H1 (cell line): ENCODE measurements around the gene HELZ2. TPM values are rescaled to one million over a fixed set of nuclear protein-coding genes. Genes with fewer than 3 reads are reported as not detected.

Experiments used
- CBX5 ChIP-seq: fragments of 300-800, 300-1000 bp; sonication (generic); IDR thresholded peaks from 2 replicates; pipeline ENCODE4 v1.7.1; 2016; ENCODE audit warnings: antibody characterized with exemption, low read length, low read depth
- CHD2 ChIP-seq: IDR thresholded peaks from 2 replicates; pipeline ENCODE4 v1.6.1; 2012; ENCODE audit warnings: low read length, improper control_type of control experiment
- GTF2F1 ChIP-seq: IDR thresholded peaks from 2 replicates; pipeline ENCODE4 v1.6.1; 2012; ENCODE audit warnings: low read depth, low read length, improper control_type of control experiment, borderline replicate concordance
- HDAC6 ChIP-seq: IDR thresholded peaks from one replicate; pipeline ENCODE4 v1.7.1; 2012; ENCODE audit warnings: low read depth, mild to moderate bottlenecking, inconsistent platforms, low read length, moderate library complexity
- JUN ChIP-seq: IDR thresholded peaks from 2 replicates; pipeline ENCODE4 v1.6.1; 2011; ENCODE audit warnings: low read depth, mild to moderate bottlenecking, improper control_type of control experiment, low read length
- SIN3A ChIP-seq, 2 experiments: IDR thresholded peaks in 1 of 2; conservative IDR thresholded peaks in 1 of 2; 2 replicates each; pipeline ENCODE4 v1.6.1; 2011 to 2012; ENCODE audit warnings: low read length in 2 of 2, improper control_type of control experiment in 1 of 2, low read depth in 1 of 2, mild to moderate bottlenecking in 1 of 2
- SP1 ChIP-seq: IDR thresholded peaks from 2 replicates; pipeline ENCODE4 v1.6.1; 2011; ENCODE audit warnings: low read depth, low read length
- TAF1 ChIP-seq: IDR thresholded peaks from 2 replicates; pipeline ENCODE4 v1.6.1; 2011; ENCODE audit warnings: mild to moderate bottlenecking, low read depth, low read length
- polyA plus RNA-seq, 7 experiments: library from polyadenylated mRNA; depleted of rRNA in 3 of 7; stranded (reverse) in 5 of 7; unstranded in 2 of 7; fragments of >200 nt in 5 of 7; fragments of 200-250 nt in 2 of 7; gene quantifications; 1 replicate in 5 of 7; 2 replicates in 1 of 7; 4 replicates in 1 of 7; pipeline versions ENCODE4 v1.2.1 to v1.2.3, GENCODE V29; 2011 to 2013; ENCODE audit warnings: missing spikeins in 2 of 7, mixed read lengths in 2 of 7
- total RNA-seq: library from RNA; stranded (reverse); fragmentation: NEBNext Ultra II Directional; extraction: Animal tissue kit (Norgen Biotek cat#: 25700); gene quantifications from 2 replicates; pipeline ENCODE4 v1.2.1, GENCODE V29; 2021
- TF ChIP-seq, protein P1 (sequence below): fragments of 300-600 bp; sonication (generic); IDR thresholded peaks from 2 replicates; pipeline ENCODE4 v1.7.1; 2012; ENCODE audit warnings: low read length, moderate library complexity, mild to moderate bottlenecking, inconsistent platforms; ENCODE audit not compliant: insufficient replicate concordance
- TF ChIP-seq, protein P2 (sequence below): IDR thresholded peaks from 2 replicates; pipeline ENCODE4 v1.6.1; 2011; ENCODE audit warnings: low read length, improper control_type of control experiment

HELZ2 gene
- total and polyA plus RNA-seq, 2 of the 8 experiments (the other 6 are each of a cell fraction or from before 2014, with no cell fraction given): 7.9 to 17.5 TPM

DNA sequence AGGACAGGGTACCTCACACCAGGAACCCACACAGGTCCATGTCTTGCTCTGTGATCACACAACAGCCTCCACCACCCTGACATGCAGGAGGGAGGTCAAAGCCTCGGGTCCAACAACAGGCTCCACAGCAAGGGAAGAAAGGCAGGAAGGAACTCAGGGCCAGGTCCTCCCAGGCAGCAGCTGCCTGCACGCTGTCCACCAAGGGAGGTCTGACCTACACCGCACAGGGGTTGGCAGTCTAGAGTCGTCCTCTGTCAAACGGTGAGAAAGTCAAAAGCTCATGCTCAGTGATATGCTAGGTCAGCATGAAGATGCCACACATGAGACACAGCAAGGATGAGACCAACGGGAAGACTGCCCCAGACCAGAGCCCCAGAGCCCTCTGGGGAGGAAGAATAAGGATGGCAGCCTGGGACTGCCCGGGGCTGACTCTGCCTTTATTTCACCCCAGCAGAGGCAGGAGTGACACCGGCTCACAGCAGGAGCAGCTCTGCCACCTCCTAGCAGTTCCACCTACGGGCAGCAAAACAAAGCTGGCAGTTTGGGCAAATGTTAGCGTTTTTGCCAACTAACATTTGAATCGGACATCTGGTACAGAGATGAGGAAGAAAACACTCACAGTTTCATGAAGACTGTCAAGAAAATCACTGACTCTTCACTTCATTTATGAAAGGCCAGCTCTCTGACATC is 44.4 kb upstream of the HELZ2 start (continued):
- TF ChIP-seq, protein P1, sequence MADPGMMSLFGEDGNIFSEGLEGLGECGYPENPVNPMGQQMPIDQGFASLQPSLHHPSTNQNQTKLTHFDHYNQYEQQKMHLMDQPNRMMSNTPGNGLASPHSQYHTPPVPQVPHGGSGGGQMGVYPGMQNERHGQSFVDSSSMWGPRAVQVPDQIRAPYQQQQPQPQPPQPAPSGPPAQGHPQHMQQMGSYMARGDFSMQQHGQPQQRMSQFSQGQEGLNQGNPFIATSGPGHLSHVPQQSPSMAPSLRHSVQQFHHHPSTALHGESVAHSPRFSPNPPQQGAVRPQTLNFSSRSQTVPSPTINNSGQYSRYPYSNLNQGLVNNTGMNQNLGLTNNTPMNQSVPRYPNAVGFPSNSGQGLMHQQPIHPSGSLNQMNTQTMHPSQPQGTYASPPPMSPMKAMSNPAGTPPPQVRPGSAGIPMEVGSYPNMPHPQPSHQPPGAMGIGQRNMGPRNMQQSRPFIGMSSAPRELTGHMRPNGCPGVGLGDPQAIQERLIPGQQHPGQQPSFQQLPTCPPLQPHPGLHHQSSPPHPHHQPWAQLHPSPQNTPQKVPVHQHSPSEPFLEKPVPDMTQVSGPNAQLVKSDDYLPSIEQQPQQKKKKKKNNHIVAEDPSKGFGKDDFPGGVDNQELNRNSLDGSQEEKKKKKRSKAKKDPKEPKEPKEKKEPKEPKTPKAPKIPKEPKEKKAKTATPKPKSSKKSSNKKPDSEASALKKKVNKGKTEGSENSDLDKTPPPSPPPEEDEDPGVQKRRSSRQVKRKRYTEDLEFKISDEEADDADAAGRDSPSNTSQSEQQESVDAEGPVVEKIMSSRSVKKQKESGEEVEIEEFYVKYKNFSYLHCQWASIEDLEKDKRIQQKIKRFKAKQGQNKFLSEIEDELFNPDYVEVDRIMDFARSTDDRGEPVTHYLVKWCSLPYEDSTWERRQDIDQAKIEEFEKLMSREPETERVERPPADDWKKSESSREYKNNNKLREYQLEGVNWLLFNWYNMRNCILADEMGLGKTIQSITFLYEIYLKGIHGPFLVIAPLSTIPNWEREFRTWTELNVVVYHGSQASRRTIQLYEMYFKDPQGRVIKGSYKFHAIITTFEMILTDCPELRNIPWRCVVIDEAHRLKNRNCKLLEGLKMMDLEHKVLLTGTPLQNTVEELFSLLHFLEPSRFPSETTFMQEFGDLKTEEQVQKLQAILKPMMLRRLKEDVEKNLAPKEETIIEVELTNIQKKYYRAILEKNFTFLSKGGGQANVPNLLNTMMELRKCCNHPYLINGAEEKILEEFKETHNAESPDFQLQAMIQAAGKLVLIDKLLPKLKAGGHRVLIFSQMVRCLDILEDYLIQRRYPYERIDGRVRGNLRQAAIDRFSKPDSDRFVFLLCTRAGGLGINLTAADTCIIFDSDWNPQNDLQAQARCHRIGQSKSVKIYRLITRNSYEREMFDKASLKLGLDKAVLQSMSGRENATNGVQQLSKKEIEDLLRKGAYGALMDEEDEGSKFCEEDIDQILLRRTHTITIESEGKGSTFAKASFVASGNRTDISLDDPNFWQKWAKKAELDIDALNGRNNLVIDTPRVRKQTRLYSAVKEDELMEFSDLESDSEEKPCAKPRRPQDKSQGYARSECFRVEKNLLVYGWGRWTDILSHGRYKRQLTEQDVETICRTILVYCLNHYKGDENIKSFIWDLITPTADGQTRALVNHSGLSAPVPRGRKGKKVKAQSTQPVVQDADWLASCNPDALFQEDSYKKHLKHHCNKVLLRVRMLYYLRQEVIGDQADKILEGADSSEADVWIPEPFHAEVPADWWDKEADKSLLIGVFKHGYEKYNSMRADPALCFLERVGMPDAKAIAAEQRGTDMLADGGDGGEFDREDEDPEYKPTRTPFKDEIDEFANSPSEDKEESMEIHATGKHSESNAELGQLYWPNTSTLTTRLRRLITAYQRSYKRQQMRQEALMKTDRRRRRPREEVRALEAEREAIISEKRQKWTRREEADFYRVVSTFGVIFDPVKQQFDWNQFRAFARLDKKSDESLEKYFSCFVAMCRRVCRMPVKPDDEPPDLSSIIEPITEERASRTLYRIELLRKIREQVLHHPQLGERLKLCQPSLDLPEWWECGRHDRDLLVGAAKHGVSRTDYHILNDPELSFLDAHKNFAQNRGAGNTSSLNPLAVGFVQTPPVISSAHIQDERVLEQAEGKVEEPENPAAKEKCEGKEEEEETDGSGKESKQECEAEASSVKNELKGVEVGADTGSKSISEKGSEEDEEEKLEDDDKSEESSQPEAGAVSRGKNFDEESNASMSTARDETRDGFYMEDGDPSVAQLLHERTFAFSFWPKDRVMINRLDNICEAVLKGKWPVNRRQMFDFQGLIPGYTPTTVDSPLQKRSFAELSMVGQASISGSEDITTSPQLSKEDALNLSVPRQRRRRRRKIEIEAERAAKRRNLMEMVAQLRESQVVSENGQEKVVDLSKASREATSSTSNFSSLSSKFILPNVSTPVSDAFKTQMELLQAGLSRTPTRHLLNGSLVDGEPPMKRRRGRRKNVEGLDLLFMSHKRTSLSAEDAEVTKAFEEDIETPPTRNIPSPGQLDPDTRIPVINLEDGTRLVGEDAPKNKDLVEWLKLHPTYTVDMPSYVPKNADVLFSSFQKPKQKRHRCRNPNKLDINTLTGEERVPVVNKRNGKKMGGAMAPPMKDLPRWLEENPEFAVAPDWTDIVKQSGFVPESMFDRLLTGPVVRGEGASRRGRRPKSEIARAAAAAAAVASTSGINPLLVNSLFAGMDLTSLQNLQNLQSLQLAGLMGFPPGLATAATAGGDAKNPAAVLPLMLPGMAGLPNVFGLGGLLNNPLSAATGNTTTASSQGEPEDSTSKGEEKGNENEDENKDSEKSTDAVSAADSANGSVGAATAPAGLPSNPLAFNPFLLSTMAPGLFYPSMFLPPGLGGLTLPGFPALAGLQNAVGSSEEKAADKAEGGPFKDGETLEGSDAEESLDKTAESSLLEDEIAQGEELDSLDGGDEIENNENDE: no peak
- TF ChIP-seq JUN (no peak), SIN3A (conservative IDR thresholded peaks at IDR 0.05 in 1 of 2, IDR thresholded peaks at IDR 0.05 in 1 of 2; ENCODE audit: low read depth in 1 of 2, low read length in 2 of 2) (no peak), GTF2F1 (no peak), TAF1 (no peak), SP1 (no peak), CBX5 (no peak), HDAC6 (no peak), CHD2 (no peak)
- TF ChIP-seq, protein P2, sequence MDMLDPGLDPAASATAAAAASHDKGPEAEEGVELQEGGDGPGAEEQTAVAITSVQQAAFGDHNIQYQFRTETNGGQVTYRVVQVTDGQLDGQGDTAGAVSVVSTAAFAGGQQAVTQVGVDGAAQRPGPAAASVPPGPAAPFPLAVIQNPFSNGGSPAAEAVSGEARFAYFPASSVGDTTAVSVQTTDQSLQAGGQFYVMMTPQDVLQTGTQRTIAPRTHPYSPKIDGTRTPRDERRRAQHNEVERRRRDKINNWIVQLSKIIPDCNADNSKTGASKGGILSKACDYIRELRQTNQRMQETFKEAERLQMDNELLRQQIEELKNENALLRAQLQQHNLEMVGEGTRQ: no peak
